ENCODE data around the gene CNTNAP2. TPM values are rescaled to one million over a fixed set of nuclear protein-coding genes. Genes with fewer than 3 reads are reported as not detected.

Gene CNTNAP2
- total and polyA plus RNA-seq, 8 donors: 0.09 to 1.1 (median 0.38) TPM

- intact Hi-C loops (cut with DNase I): no loop called here
- 74 to 80% methylated on average over 3 of the region's 3 CpGs for WGBS, 2 donors
- FAIRE-seq: no peak
Measured at GRCh38 chr7:147803151-147803550, 1686.5 kb downstream of the CNTNAP2 start.

GRCh38 chr7:147803606-147804005 lies 1687.0 kb downstream of the CNTNAP2 start:
- intact Hi-C loops (cut with DNase I): no loop called here
- 28 to 40% methylated on average over 4 of the region's 4 CpGs for WGBS, 2 donors
- Histone ChIP-seq H3K4me3 (no peak overlapping the region), H3K27ac (no peak overlapping the region), H3K27me3 (no peaks in the 10 kb centered on the region), H3K9me3 (no peaks in the 10 kb centered on the region), H3K36me3 (no peaks in the 10 kb centered on the region), H3K4me1 (no peaks in the 10 kb centered on the region)
- ATAC-seq: no peak
- FAIRE-seq: no peak
- no peak for DNase-seq
- TF ChIP-seq CTCF (IDR thresholded peaks at IDR 0.05): no peak

More at GRCh38 chr7:147803151-147803550, 1686.5 kb downstream of the CNTNAP2 start:
- Histone ChIP-seq H3K27me3 (no peaks in the 10 kb centered on the region), H3K4me3 (no peak overlapping the region), H3K27ac (no peak overlapping the region), H3K36me3 (no peaks in the 10 kb centered on the region), H3K9me3 (no peaks in the 10 kb centered on the region), H3K4me1 (no peaks in the 10 kb centered on the region)
- DNase-seq (no peak), ATAC-seq (no peak)
- TF ChIP-seq CTCF (IDR thresholded peaks at IDR 0.05): no peak

- H3K27ac ChIP-seq: no peak overlapping the region
- H3K4me3 ChIP-seq: no peak overlapping the region
- intact Hi-C loops (cut with DNase I): no loop called here
- no peaks in the 10 kb centered on the region for H3K9me3 ChIP-seq
- no peaks in the 10 kb centered on the region for H3K36me3 ChIP-seq
- no peak for FAIRE-seq
- no peak for DNase-seq
- no peak for TF ChIP-seq CTCF (IDR thresholded peaks at IDR 0.05)
- H3K27me3 ChIP-seq: no peaks in the 10 kb centered on the region
- no peak for ATAC-seq
- H3K4me1 ChIP-seq: no peaks in the 10 kb centered on the region
Measured at GRCh38 chr7:147804032-147804431, 1687.4 kb downstream of the CNTNAP2 start.

- H3K4me1 ChIP-seq: no peaks in the 10 kb centered on the region
- H3K27ac ChIP-seq: no peak overlapping the region
- no peaks in the 10 kb centered on the region for H3K36me3 ChIP-seq
- no peak for ATAC-seq
- H3K27me3 ChIP-seq: no peaks in the 10 kb centered on the region
- no peak for DNase-seq
- H3K4me3 ChIP-seq: no peak overlapping the region
- no peak for TF ChIP-seq CTCF (IDR thresholded peaks at IDR 0.05)
- H3K9me3 ChIP-seq: no peaks in the 10 kb centered on the region
- intact Hi-C loops (cut with DNase I): no loop called here
- no peak for FAIRE-seq
Measured at GRCh38 chr7:147805996-147806576, 1689.5 kb downstream of the CNTNAP2 start.

- DNase-seq: no peak
- Histone ChIP-seq H3K27ac (no peak overlapping the region), H3K4me3 (no peak overlapping the region), H3K27me3 (no peaks in the 10 kb centered on the region), H3K36me3 (no peaks in the 10 kb centered on the region), H3K9me3 (no peaks in the 10 kb centered on the region), H3K4me1 (no peaks in the 10 kb centered on the region)
- TF ChIP-seq CTCF (IDR thresholded peaks at IDR 0.05): no peak
- no peak for FAIRE-seq
- intact Hi-C loops (cut with DNase I): no loop called here
- 31 to 37% methylated on average over 3 of the region's 3 CpGs for WGBS, 2 donors
- ATAC-seq: no peak
Measured at GRCh38 chr7:147809786-147810185, 1693.2 kb downstream of the CNTNAP2 start.
